Epithelial cell of proximal tubule (primary cell): Measurements from ENCODE around the gene OR1F1. TPM values are rescaled to one million over a fixed set of nuclear protein-coding genes. Genes with fewer than 3 reads are reported as not detected.
A peak's percentile ranks its signal among the peaks of the same experiment; 100 is the strongest.

Source experiments
- DNase-seq: peaks from one replicate; pipeline ENCODE4 v3.0.0-alpha.2; 2011; ENCODE audit warnings: low read depth
- H3K4me3 ChIP-seq: 2 replicates; pipeline ENCODE4 v1.5.1; 2011; ENCODE audit warnings: low read depth, mild to moderate bottlenecking, low read length
- CTCF ChIP-seq: conservative IDR thresholded peaks from 2 replicates; pipeline ENCODE4 v1.5.1; 2012; ENCODE audit warnings: low read depth, mild to moderate bottlenecking, low read length
- total RNA-seq: library from RNA; depleted of rRNA; stranded (reverse); fragments of >200 nt; gene quantifications from 2 replicates; pipeline ENCODE4 v1.2.3, GENCODE V29; 2015

OR1F1 gene
- total RNA-seq, 1 donor from 2014 or later, result 0.52 TPM

GRCh38 chr16:3152277-3152990 lies 35.6 kb upstream of the OR1F1 start:
- peak overlapping the region; percentile 49 for H3K4me3 ChIP-seq
- TF ChIP-seq CTCF, result peak; percentile 47
- DNase-seq, result no peak

GRCh38 chr16:3152991-3153368 lies 35.0 kb upstream of the OR1F1 start:
- no peak for TF ChIP-seq CTCF
- H3K4me3 ChIP-seq, result no peak overlapping the region
- DNase-seq, result peak; percentile 57

- H3K4me3 ChIP-seq, result no peak overlapping the region
- TF ChIP-seq CTCF, result no peak
- no peak for DNase-seq
Observed at GRCh38 chr16:3155181-3155580, 32.8 kb upstream of the OR1F1 start.

- H3K4me3 ChIP-seq, result no peak overlapping the region
- no peak for DNase-seq
- TF ChIP-seq CTCF, result no peak
Observed at GRCh38 chr16:3155972-3156371, 32.0 kb upstream of the OR1F1 start.

GRCh38 chr16:3157229-3158025 lies 30.6 kb upstream of the OR1F1 start:
- DNase-seq, result peak; percentile 63
- no peak for TF ChIP-seq CTCF
- H3K4me3 ChIP-seq, result peak overlapping the region; percentile 83

- DNase-seq, result no peak
- peak overlapping the region; percentile 83 for H3K4me3 ChIP-seq
- TF ChIP-seq CTCF, result no peak
Observed at GRCh38 chr16:3158026-3158509, 29.9 kb upstream of the OR1F1 start.
